Cardiac fibroblast (primary cell): Measurements from ENCODE around the gene JUNB.

ENCODE experiments used
- DNase-seq, 2 donors: peaks; one replicate each; pipeline versions ENCODE4 v3.0.0 to v3.0.0-alpha.2; 2010; ENCODE audit warnings: low read depth in 2 of 2
- H3K4me3 ChIP-seq, 2 donors: replicated peaks in 1 of 2; 1 replicate in 1 of 2; 2 replicates in 1 of 2; pipeline ENCODE4 v1.5.1; 2011; ENCODE audit warnings: low read depth in 2 of 2, low read length in 2 of 2, mild to moderate bottlenecking in 2 of 2, moderate library complexity in 1 of 2
- TF ChIP-seq, protein P1 (sequence below): IDR thresholded peaks from one replicate; pipeline ENCODE4 v1.5.1; 2011; ENCODE audit warnings: low read depth, mild to moderate bottlenecking, low read length, inconsistent platforms

JUNB gene

DNA sequence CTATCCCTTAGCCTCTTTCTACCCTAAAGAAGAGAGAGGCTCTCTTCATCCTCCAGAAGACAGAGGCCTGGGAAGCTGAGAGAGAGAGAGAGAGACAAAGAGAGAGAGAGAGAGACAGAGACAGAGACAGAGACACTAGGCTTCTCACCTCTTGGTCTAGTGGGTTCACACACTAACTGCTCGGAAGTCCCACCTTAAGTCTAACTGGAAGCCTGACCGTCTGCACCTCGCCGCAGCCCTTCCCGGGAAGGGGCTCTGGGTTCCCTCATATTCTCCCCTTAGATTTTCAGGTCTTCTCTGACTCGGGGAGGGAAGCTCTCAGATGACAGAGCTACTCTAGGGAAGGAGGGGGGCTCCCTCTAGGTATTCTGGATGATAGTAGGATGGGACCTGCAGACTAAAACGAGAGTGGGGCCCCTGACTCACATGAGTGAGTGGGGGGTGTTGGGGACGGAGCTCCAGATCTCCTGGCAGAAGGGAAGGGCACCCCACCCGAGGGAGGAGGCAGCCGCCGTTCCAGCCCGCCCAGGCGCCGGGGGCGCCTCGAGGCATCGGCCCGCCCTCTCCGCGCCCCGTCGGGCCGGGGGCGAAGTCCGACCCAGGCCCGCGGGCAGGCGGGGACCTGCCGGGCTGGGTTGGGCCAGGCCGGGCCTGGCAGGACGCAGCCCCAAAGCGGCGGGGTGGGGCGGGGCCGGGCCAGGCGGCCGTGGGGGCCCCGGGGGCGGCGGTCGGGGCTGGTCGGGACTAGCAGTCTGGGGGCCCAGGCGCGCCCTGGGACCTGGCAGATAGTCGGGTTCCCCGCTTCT lies 2.0 kb upstream of the JUNB start:
- DNase-seq: peak in 1 of 2 donors; percentile 56
- TF ChIP-seq, protein P1, sequence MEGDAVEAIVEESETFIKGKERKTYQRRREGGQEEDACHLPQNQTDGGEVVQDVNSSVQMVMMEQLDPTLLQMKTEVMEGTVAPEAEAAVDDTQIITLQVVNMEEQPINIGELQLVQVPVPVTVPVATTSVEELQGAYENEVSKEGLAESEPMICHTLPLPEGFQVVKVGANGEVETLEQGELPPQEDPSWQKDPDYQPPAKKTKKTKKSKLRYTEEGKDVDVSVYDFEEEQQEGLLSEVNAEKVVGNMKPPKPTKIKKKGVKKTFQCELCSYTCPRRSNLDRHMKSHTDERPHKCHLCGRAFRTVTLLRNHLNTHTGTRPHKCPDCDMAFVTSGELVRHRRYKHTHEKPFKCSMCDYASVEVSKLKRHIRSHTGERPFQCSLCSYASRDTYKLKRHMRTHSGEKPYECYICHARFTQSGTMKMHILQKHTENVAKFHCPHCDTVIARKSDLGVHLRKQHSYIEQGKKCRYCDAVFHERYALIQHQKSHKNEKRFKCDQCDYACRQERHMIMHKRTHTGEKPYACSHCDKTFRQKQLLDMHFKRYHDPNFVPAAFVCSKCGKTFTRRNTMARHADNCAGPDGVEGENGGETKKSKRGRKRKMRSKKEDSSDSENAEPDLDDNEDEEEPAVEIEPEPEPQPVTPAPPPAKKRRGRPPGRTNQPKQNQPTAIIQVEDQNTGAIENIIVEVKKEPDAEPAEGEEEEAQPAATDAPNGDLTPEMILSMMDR: no peak
- H3K4me3 ChIP-seq: peak overlapping the region; percentile 33 to 47

GRCh38 chr19:12789904-12790619 lies 1.2 kb upstream of the JUNB start:
- DNase-seq: peak; percentile 97 to 99
- TF ChIP-seq, protein P1: no peak
- H3K4me3 ChIP-seq: peak overlapping the region; percentile 47

GRCh38 chr19:12790628-12791344 lies 500 bp upstream of the JUNB start:
- DNase-seq: no peak
- H3K4me3 ChIP-seq: peak overlapping the region; percentile 47
- TF ChIP-seq, protein P1: no peak

DNA sequence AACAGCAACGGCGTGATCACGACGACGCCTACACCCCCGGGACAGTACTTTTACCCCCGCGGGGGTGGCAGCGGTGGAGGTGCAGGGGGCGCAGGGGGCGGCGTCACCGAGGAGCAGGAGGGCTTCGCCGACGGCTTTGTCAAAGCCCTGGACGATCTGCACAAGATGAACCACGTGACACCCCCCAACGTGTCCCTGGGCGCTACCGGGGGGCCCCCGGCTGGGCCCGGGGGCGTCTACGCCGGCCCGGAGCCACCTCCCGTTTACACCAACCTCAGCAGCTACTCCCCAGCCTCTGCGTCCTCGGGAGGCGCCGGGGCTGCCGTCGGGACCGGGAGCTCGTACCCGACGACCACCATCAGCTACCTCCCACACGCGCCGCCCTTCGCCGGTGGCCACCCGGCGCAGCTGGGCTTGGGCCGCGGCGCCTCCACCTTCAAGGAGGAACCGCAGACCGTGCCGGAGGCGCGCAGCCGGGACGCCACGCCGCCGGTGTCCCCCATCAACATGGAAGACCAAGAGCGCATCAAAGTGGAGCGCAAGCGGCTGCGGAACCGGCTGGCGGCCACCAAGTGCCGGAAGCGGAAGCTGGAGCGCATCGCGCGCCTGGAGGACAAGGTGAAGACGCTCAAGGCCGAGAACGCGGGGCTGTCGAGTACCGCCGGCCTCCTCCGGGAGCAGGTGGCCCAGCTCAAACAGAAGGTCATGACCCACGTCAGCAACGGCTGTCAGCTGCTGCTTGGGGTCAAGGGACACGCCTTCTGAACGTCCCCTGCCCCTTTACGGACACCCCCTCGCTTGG lies 966 bp downstream of the JUNB start:
- H3K4me3 ChIP-seq: peak overlapping the region; percentile 91 to 98
- TF ChIP-seq, protein P1: no peak
- DNase-seq: peak; percentile 60 to 66

DNA sequence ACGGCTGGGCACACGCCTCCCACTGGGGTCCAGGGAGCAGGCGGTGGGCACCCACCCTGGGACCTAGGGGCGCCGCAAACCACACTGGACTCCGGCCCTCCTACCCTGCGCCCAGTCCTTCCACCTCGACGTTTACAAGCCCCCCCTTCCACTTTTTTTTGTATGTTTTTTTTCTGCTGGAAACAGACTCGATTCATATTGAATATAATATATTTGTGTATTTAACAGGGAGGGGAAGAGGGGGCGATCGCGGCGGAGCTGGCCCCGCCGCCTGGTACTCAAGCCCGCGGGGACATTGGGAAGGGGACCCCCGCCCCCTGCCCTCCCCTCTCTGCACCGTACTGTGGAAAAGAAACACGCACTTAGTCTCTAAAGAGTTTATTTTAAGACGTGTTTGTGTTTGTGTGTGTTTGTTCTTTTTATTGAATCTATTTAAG lies 1.6 kb downstream of the JUNB start:
- DNase-seq: peak in 1 of 2 donors; percentile 25
- H3K4me3 ChIP-seq: peak overlapping the region; percentile 91 to 98

More for the DNA sequence above, 1.6 kb downstream of the JUNB start:
- TF ChIP-seq, protein P1: no peak
